Measurements from ENCODE around the gene CTXND1.

DNA sequence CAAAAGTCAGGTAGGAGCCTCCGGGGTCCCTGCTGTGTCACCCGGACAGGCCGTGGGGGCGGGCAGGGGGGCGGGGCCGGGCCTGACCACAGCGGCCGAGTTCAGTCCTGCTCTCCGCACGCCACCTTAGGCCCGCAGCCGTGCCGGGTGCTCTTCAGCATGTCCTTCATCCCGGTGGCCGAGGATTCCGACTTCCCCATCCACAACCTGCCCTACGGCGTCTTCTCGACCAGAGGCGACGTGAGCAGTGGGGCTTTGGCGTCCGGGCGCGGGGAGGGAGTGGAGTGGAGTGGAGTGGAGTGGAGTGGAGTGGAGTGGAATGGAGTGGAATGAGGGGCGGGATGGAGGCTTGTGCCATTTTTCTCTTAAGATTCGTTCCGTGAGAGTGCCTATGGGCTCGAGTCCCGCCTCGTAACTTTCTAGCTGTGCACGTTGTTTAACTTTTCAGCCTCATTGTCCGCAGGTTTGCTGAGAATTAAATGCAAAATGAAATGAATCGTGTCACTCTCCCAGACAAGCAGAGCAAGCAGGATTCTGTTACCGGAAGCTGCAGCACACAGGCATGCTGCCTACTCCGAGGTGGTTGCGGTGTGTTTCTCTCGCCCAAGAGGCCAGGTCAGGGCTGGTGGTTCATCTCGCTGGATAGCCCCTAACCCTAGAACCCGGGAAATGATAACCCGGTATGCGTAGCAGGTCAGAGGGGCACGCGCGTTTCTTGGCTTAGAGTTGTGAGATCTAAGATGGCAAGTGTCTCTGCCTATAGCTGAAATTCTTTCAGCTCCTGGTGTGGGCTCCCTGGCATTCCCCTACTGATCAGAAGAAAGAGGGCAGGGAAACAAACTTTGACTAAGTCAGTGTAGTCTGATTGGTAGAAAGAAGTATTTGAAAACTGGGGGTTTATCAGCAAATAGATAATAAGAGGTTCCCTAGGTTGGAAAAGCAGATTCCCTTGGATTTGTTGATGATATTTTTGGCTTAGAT, 98.8 kb downstream of the CTXND1 start, which contains the start of gene FAH:
- TF ChIP-seq, protein P1, sequence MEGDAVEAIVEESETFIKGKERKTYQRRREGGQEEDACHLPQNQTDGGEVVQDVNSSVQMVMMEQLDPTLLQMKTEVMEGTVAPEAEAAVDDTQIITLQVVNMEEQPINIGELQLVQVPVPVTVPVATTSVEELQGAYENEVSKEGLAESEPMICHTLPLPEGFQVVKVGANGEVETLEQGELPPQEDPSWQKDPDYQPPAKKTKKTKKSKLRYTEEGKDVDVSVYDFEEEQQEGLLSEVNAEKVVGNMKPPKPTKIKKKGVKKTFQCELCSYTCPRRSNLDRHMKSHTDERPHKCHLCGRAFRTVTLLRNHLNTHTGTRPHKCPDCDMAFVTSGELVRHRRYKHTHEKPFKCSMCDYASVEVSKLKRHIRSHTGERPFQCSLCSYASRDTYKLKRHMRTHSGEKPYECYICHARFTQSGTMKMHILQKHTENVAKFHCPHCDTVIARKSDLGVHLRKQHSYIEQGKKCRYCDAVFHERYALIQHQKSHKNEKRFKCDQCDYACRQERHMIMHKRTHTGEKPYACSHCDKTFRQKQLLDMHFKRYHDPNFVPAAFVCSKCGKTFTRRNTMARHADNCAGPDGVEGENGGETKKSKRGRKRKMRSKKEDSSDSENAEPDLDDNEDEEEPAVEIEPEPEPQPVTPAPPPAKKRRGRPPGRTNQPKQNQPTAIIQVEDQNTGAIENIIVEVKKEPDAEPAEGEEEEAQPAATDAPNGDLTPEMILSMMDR (tag by site-specific recombination; IDR thresholded peaks at IDR 0.05) = no peak
- TF ChIP-seq, protein P2, sequence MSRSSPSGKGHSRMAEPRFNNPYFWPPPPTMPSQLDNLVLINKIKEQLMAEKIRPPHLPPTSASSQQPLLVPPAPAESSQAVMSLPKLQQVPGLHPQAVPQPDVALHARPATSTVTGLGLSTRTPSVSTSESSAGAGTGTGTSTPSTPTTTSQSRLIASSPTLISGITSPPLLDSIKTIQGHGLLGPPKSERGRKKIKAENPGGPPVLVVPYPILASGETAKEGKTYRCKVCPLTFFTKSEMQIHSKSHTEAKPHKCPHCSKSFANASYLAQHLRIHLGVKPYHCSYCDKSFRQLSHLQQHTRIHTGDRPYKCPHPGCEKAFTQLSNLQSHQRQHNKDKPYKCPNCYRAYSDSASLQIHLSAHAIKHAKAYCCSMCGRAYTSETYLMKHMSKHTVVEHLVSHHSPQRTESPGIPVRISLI (tag by site-specific recombination; IDR thresholded peaks at IDR 0.05) = no peak
- TF ChIP-seq, protein P3, sequence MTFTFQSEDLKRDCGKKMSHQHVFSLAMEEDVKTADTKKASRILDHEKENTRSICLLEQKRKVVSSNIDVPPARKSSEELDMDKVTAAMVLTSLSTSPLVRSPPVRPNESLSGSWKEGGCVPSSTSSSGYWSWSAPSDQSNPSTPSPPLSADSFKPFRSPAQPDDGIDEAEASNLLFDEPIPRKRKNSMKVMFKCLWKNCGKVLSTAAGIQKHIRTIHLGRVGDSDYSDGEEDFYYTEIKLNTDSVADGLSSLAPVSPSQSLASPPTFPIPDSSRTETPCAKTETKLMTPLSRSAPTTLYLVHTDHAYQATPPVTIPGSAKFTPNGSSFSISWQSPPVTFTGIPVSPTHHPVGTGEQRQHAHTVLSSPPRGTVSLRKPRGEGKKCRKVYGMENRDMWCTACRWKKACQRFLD (tag by site-specific recombination; IDR thresholded peaks at IDR 0.05) = no peak
- TF ChIP-seq ZNF433 (tag by site-specific recombination; IDR thresholded peaks at IDR 0.05; ENCODE audit: low read depth) = no peak
- no peak for TF ChIP-seq ZNF19 (tag by site-specific recombination; IDR thresholded peaks at IDR 0.05; ENCODE audit: low read depth)
- no peak for TF ChIP-seq ZNF274 (IDR thresholded peaks at IDR 0.05; ENCODE audit: low read length)
- no peak for TF ChIP-seq ZNF274 (tag by site-specific recombination; IDR thresholded peaks at IDR 0.05; ENCODE audit: borderline replicate concordance)
- no peak for TF ChIP-seq ZNF114 (tag by site-specific recombination; IDR thresholded peaks at IDR 0.05)
- no peak for TF ChIP-seq ZNF10 (tag by site-specific recombination; IDR thresholded peaks at IDR 0.05)
- TF ChIP-seq ZNF394 (tag by site-specific recombination; IDR thresholded peaks at IDR 0.05; ENCODE audit: borderline replicate concordance) = no peak
- TF ChIP-seq SP2 (tag by site-specific recombination; IDR thresholded peaks at IDR 0.05) = peak; percentile 53

Data from HEK293 (cell line).